AG09319 (cell line): ENCODE results near the gene B3GNT9.

Source experiments
- DNase-seq: peaks from one replicate; pipeline ENCODE4 v3.0.0-alpha.2; 2010; ENCODE audit warnings: low read depth; ENCODE audit errors: extremely low read depth
- CTCF ChIP-seq: IDR thresholded peaks from 2 replicates; pipeline ENCODE4 v1.5.1; 2011; ENCODE audit warnings: low read depth, mild to moderate bottlenecking, inconsistent platforms, low read length, moderate library complexity

The B3GNT9 gene

DNA sequence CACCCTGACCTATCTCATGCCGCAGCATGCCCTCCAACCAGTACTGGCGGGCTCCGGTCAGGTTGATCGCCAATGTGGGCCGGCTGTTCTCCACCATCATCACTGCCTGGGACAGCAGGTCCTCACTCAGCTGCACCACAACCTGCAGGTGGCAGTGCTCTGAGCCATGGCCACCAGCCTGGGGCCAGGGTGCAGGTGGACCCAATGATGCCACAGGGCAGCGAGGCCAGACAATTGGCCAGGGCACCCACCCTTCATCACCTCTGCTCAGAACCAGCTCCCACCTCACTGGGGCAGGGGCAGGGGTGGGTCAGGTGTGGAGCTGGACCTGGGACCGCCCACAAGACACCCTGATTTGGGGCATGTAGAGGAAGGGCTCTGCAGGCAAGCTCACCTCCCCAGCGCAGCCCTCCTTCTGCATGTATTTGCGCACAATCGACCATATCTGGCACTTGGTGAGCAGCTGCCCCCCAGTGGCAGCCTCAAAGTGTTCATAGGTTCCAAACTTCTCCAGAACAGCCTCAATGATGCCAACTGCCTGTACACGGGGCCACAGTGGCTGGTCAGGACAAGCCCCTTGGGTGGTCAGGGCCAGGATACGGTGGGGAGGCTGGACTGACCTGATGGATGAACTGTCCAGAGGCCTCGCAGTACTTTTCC lies 28.8 kb upstream of the B3GNT9 start:
- DNase-seq, result no peak

DNA sequence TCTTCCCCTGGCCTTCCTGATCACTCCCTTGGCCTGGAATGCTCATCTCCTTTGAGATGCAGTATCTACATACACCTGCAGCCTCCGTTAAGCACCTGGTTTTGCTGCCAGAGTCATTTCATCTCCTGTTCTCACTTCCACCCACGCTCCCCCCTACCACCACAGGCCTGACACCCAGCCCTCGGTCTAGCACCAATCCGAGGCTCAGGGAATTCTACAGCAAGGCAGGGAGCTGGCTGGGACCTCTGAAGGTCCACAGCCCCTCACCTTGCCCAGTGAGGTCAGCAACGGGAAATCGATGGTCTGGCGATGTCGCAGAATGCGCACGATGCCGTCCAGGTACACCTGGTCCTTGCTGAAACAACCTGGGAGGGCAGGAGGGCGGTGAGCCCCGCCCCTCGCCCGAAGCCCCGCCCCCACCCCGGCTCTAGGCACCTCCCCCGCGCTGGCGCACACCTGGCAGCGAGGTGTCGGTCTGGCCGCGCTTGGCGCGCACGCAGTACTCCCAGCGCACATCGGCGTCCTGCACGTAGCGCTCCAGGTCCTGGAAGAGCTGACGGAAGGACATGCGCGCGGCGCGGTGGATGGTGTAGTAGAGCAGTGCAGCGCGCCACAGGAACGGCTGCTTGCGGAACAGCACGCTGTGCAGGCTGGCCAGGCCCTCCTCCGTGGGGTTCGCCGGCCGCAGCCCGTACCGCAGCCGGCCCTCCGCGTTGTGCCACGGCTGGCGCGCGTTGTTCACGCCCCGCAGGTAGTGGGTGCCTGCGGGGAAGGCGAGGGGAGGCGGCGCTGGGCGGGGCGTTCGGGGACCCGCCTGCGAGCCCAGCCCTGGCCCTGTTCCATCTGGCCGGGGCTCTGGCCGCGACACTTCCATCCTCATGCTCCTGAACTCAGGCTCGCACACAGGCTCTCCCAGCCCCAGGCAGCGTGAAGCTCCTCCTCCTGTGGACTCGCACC lies 27.2 kb upstream of the B3GNT9 start:
- no peak for TF ChIP-seq CTCF
- DNase-seq, result no peak

More for the DNA sequence above, 28.8 kb upstream of the B3GNT9 start:
- TF ChIP-seq CTCF, result peak; percentile 3; the same call in 1 of the 2 replicates

DNA sequence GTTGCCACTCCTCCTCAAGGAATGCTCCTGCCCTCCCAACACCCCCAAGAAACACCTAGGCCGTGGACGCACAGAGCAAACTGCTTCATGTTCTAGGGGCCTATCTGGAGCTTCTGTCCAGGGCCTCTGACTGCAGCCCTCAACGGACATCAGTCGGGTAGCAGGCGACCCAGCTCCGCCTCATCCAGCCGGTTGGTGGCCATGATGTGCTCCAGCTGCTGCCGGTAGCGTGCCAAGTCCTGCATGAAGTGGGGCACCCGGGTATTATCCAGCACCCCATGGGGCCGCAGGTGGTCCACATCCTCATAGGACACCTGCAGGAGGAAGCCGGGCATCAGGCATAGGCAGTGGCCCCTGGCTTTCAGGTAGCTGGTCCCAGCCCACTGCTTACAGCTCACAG lies 25.9 kb upstream of the B3GNT9 start:
- no peak for TF ChIP-seq CTCF

DNA sequence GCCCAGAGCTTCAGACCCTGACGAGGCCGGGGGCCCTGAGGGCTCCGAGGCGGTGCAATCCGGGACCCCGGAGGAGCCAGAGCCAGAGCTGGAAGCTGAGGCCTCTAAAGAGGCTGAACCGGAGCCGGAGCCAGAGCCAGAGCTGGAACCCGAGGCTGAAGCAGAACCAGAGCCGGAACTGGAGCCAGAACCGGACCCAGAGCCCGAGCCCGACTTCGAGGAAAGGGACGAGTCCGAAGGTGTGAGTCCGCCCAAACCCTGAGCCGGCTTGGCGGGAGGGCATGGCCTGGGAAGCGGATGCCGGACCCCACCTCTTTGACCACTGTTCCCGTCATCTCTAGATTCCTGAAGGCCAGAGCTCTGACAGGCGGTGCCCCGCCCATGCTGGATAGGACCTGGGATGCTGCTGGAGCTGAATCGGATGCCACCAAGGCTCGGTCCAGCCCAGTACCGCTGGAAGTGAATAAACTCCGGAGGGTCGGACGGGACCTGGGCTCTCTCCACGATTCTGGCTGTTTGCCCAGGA lies 24.0 kb upstream of the B3GNT9 start:
- TF ChIP-seq CTCF, result no peak
- no peak for DNase-seq

More for the DNA sequence above, 25.9 kb upstream of the B3GNT9 start:
- no peak for DNase-seq

DNA sequence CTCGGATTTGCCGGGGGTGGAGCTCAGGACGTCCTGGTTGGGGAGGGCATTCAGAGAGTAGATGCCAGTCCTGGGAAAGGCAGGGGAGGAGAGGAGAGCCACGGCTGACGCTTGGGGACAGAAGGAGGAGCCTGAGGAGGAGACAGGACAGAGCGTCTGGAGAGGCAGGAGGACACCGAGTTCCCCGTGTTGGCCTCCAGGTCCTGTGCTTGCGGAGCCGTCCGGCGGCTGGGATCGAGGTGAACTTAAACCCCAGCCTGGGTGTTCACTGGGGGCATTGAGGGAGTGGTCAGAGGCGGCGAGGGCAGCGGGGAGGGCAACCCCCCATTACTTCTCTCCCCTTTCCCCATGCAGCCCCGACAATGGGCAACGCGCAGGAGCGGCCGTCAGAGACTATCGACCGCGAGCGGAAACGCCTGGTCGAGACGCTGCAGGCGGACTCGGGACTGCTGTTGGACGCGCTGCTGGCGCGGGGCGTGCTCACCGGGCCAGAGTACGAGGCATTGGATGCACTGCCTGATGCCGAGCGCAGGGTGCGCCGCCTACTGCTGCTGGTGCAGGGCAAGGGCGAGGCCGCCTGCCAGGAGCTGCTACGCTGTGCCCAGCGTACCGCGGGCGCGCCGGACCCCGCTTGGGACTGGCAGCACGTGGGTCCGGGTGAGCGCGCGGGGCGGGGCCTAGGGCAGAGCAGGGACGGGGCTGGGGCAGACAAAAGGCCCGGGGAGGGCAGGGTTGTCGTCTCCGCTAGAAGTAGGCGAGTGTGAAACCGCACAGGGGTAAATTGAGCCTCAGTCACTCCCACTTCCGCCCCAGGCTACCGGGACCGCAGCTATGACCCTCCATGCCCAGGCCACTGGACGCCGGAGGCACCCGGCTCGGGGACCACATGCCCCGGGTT lies 23.3 kb upstream of the B3GNT9 start:
- TF ChIP-seq CTCF, result peak; percentile 33
- DNase-seq, result peak; percentile 56

- no peak for TF ChIP-seq CTCF
- no peak for DNase-seq
Measured at GRCh38 chr16:67173323-67173722, 22.5 kb upstream of the B3GNT9 start.
